HepG2 (cell line): ENCODE results near the gene GFER. TPM values are rescaled to one million over a fixed set of nuclear protein-coding genes. Genes with fewer than 3 reads are reported as not detected.
A peak's percentile ranks its signal among the peaks of the same experiment; 100 is the strongest.

Experiments
- ATAC-seq: fragments of 200-7000 bp; cut with Tn5 transposase; 3 replicates; pipeline ENCODE4 v1.9.1; 2020; ENCODE audit warnings: mild to moderate bottlenecking, moderate library complexity
- BruUV-seq: library from RNA; stranded (reverse); fragments of 400-500 nt; replicated peaks from 2 replicates; lab custom pipeline; 2021; lab: Mats Ljungman, UMichigan
- CTCF ChIA-PET: fragments of 300-600 bp; formaldehyde crosslinking; extraction: SDS; loops from one replicate; lab custom pipeline; 2021; ENCODE audit warnings: low total read pairs, inconsistent platforms, low intra/inter-chr PET ratio; lab: Yijun Ruan, JAX
- POLR2A ChIA-PET: fragments of 350-600 bp; sonication (Branson Sonifier 250); formaldehyde crosslinking; loops from one replicate; lab custom pipeline; 2020; ENCODE audit warnings: antibody characterized with exemption, inconsistent platforms; lab: Yijun Ruan, JAX
- DNase-seq: peaks from one replicate; pipeline ENCODE4 v3.0.0-alpha.2; 2015; ENCODE audit warnings: low spot score
- FAIRE-seq: peaks from 3 replicates; lab custom pipeline; 2011; peaks lifted over from hg19 to GRCh38; lab: Jason Lieb, UNC
- H2AFZ ChIP-seq: one replicate; pipeline ENCODE4 v1.6.1; 2011; ENCODE audit warnings: low read length, inconsistent platforms
- H3K27ac ChIP-seq: fragments of 300-600 bp; 3 replicates; pipeline ENCODE4 v1.8.0; 2011; ENCODE audit warnings: mixed run types, mild to moderate bottlenecking, mixed read lengths, low read length, inconsistent platforms; ENCODE audit not compliant: insufficient read depth; ENCODE audit errors: extremely low read length
- H3K27me3 ChIP-seq, 2 experiments: fragments of 200-600 bp in 1 of 2; 2 replicates in 1 of 2; 3 replicates in 1 of 2; pipeline versions ENCODE4 v1.6.0 to v1.8.0; 2011; ENCODE audit warnings: low read length in 2 of 2, mild to moderate bottlenecking in 2 of 2, moderate library complexity in 2 of 2, inconsistent platforms in 1 of 2; ENCODE audit not compliant: insufficient read depth in 2 of 2, control insufficient read depth in 1 of 2
- H3K36me3 ChIP-seq, 2 experiments: fragments of 200-600 bp in 1 of 2; replicated peaks in 1 of 2; 2 replicates in 1 of 2; 3 replicates in 1 of 2; pipeline versions ENCODE4 v1.5.1 to v1.8.0; 2011; ENCODE audit warnings: low read length in 2 of 2, inconsistent platforms in 1 of 2; ENCODE audit not compliant: insufficient read depth in 2 of 2, control insufficient read depth in 1 of 2
- H3K4me1 ChIP-seq: 2 replicates; pipeline ENCODE4 v1.5.1; 2012; ENCODE audit warnings: low read length, inconsistent platforms; ENCODE audit not compliant: insufficient read depth
- H3K4me2 ChIP-seq: 2 replicates; pipeline ENCODE4 v1.6.0; 2011; ENCODE audit warnings: low read depth, low read length, inconsistent platforms
- H3K4me3 ChIP-seq, 3 experiments: fragments of 200-600 bp in 1 of 3; sonication (generic), shearing (Covaris generic) in 1 of 3; replicated peaks in 1 of 3; 2 replicates each; pipeline ENCODE4 v1.5.1; 2011 to 2016; ENCODE audit warnings: low read length in 3 of 3, inconsistent platforms in 2 of 3, low read depth in 2 of 3, mild to moderate bottlenecking in 2 of 3, control low read depth in 1 of 3, mixed read lengths in 1 of 3; ENCODE audit not compliant: insufficient read depth in 1 of 3
- H3K79me2 ChIP-seq: one replicate; pipeline ENCODE4 v1.6.1; 2011; ENCODE audit warnings: low read length, inconsistent platforms; ENCODE audit not compliant: insufficient read depth
- H3K9ac ChIP-seq: 2 replicates; pipeline ENCODE4 v1.6.0; 2011; ENCODE audit warnings: mild to moderate bottlenecking, low read depth, low read length, inconsistent platforms; ENCODE audit not compliant: insufficient read depth
- H3K9me3 ChIP-seq: 2 replicates; pipeline ENCODE4 v1.5.1; 2012; ENCODE audit warnings: mild to moderate bottlenecking, low read length
- H4K20me1 ChIP-seq: 2 replicates; pipeline ENCODE4 v1.6.0; 2011; ENCODE audit warnings: inconsistent platforms, mild to moderate bottlenecking, low read length, moderate library complexity; ENCODE audit not compliant: insufficient read depth
- DNMT3B ChIP-seq: conservative IDR thresholded peaks from 2 replicates; pipeline ENCODE4 v1.6.1; 2016; ENCODE audit warnings: missing biosample characterization, control low read depth
- E2F2 ChIP-seq: sonication (generic); formaldehyde crosslinking; IDR thresholded peaks from 2 replicates; pipeline ENCODE4 v1.4.0; 2020; ENCODE audit warnings: missing genetic modification reagents, borderline replicate concordance
- FLYWCH1 ChIP-seq: sonication (generic); formaldehyde crosslinking; IDR thresholded peaks from 2 replicates; pipeline ENCODE4 v1.8.1; 2023; ENCODE audit warnings: mild to moderate bottlenecking, missing genetic modification reagents
- MZF1 ChIP-seq: sonication (generic); formaldehyde crosslinking; IDR thresholded peaks from 2 replicates; pipeline ENCODE4 v1.8.1; 2023; ENCODE audit warnings: mild to moderate bottlenecking, missing genetic modification reagents, borderline replicate concordance
- PHF5A ChIP-seq: IDR thresholded peaks from one replicate; pipeline ENCODE4 v1.6.1; 2018; ENCODE audit warnings: low read depth, missing genetic modification reagents; ENCODE audit not compliant: unreplicated experiment
- SAP130 ChIP-seq: IDR thresholded peaks from 2 replicates; pipeline ENCODE4 v1.6.1; 2016; ENCODE audit warnings: low read depth
- SP140L ChIP-seq: sonication (generic); formaldehyde crosslinking; IDR thresholded peaks from 2 replicates; pipeline ENCODE4 v1.4.0; 2020; ENCODE audit warnings: missing genetic modification reagents, borderline replicate concordance
- ZNF34 ChIP-seq: sonication (generic); formaldehyde crosslinking; IDR thresholded peaks from 2 replicates; pipeline ENCODE4 v1.4.0; 2020; ENCODE audit warnings: mild to moderate bottlenecking, missing genetic modification reagents, borderline replicate concordance
- ZNF558 ChIP-seq: sonication (generic); formaldehyde crosslinking; IDR thresholded peaks from 2 replicates; pipeline ENCODE4 v1.9.0; 2022; ENCODE audit warnings: mild to moderate bottlenecking, missing genetic modification reagents, borderline replicate concordance
- ZNF577 ChIP-seq: sonication (generic); formaldehyde crosslinking; IDR thresholded peaks from 2 replicates; pipeline ENCODE4 v1.4.0; 2020; ENCODE audit warnings: mild to moderate bottlenecking, low read depth, missing genetic modification reagents, borderline replicate concordance
- ZNF674 ChIP-seq: sonication (generic); formaldehyde crosslinking; IDR thresholded peaks from 2 replicates; pipeline ENCODE4 v1.5.0; 2020; ENCODE audit warnings: low read depth, mild to moderate bottlenecking, missing genetic modification reagents
- ZNF75D ChIP-seq: sonication (generic); formaldehyde crosslinking; IDR thresholded peaks from 2 replicates; pipeline ENCODE4 v1.8.1; 2023; ENCODE audit warnings: missing genetic modification reagents, mild to moderate bottlenecking, borderline replicate concordance
- WGBS: methylation state at CpG from one replicate; pipeline ENCODE4 v1.1.6; 2017; ENCODE audit warnings: low lambda C conversion rate; 5-methylcytosine and 5-hydroxymethylcytosine counted together
- in situ Hi-C: cut with HindIII; loops from 2 replicates; pipeline ENCODE4 v1.10.0; 2017; ENCODE audit warnings: low pct_unique_long_range_greater_than_20kb; ENCODE audit not compliant: extremely low pct_ligation_motif_present
- intact Hi-C: fragments of 100-400 bp; cut with micrococcal nuclease; formaldehyde crosslinking; loops from one replicate; pipeline ENCODE4 v1.10.0; 2022; ENCODE audit not compliant: unreplicated experiment
- polyA plus RNA-seq, 8 experiments: library from polyadenylated mRNA; depleted of rRNA in 3 of 8; stranded (reverse) in 7 of 8; unstranded in 1 of 8; fragments of >200 nt; fragmentation: Illumina TruSeq in 4 of 8; extraction: Trizol in 4 of 8; gene quantifications; 2 replicates each; pipeline versions ENCODE4 v1.2.1 to v1.2.3, GENCODE V29; 2011 to 2016; ENCODE audit warnings: low read depth in 4 of 8, missing spikeins in 1 of 8, mixed read lengths in 1 of 8; ENCODE audit not compliant: insufficient read depth in 1 of 8
- total RNA-seq, 5 experiments: library from RNA; depleted of rRNA; stranded (reverse); fragments of >200 nt; fragmentation: Illumina TruSeq; extraction: Trizol; gene quantifications; 2 replicates each; pipeline ENCODE4 v1.2.3, GENCODE V29; 2016; ENCODE audit warnings: low read depth in 1 of 5
- TF ChIP-seq, protein P1 (sequence below): sonication (generic); formaldehyde crosslinking; IDR thresholded peaks from 2 replicates; pipeline ENCODE4 v1.4.0; 2020; ENCODE audit warnings: missing genetic modification reagents
- TF ChIP-seq, protein P2 (sequence below): IDR thresholded peaks from 2 replicates; pipeline ENCODE4 v1.6.1; 2012; ENCODE audit warnings: low read depth, low read length, improper control_type of control experiment
- TF ChIP-seq, protein P3 (sequence below): IDR thresholded peaks from 2 replicates; pipeline ENCODE4 v1.6.1; 2012; ENCODE audit warnings: inconsistent platforms

GFER gene
- total and polyA plus RNA-seq, 2 of the 13 experiments (the other 11 are each of a cell fraction or from before 2014, with no cell fraction given) = 28.6 to 71.7 TPM

GRCh38 chr16:2015117-2015946 is 31.3 kb downstream of the GFER start (continued):
- TF ChIP-seq, protein P1, sequence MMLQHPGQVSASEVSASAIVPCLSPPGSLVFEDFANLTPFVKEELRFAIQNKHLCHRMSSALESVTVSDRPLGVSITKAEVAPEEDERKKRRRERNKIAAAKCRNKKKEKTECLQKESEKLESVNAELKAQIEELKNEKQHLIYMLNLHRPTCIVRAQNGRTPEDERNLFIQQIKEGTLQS = 0 out of 2 replicates have a peak, but pooled peaks have one; percentile 42
- no peak for TF ChIP-seq FLYWCH1 (CRISPR knock-in tag)
- no peak for TF ChIP-seq ZNF75D (CRISPR knock-in tag)
- TF ChIP-seq SAP130 (CRISPR knock-in tag) = peak; percentile 50
- TF ChIP-seq E2F2 (CRISPR knock-in tag) = no peak
- TF ChIP-seq, protein P2, sequence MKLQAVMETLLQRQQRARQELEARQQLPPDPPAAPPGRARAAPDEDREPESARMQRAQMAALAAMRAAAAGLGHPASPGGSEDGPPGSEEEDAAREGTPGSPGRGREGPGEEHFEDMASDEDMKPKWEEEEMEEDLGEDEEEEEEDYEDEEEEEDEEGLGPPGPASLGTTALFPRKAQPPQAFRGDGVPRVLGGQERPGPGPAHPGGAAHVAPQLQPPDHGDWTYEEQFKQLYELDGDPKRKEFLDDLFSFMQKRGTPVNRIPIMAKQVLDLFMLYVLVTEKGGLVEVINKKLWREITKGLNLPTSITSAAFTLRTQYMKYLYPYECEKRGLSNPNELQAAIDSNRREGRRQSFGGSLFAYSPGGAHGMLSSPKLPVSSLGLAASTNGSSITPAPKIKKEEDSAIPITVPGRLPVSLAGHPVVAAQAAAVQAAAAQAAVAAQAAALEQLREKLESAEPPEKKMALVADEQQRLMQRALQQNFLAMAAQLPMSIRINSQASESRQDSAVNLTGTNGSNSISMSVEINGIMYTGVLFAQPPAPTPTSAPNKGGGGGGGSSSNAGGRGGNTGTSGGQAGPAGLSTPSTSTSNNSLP = 0 out of 2 replicates have a peak, but pooled peaks have one; percentile 22
- TF ChIP-seq ZNF34 (CRISPR knock-in tag) = no peak
- TF ChIP-seq, all 625 proteins: peak for 64

DNA sequence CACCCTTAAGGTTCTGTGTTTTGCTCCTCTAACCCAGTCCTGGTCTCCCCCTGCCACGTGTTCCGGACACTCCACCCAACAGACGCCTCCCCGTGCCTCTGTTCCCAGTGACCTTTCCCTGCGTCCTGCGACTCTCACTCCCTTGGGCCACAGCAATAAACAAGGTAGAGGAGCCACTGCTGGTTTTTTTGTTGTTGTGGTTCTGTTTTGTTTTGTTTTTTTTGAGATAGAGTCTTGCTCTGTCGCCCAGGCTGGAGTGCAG is 31.9 kb downstream of the GFER start:
- ATAC-seq = no peak
- FAIRE-seq = no peak
- ChIA-PET CTCF (no interaction called here), POLR2A (interaction anchor here (1.1 to 2.9 kb wide), 5 partner anchors 20 to 139 kb away, joined by 3 to 22 read pairs (median 7); partner anchors contain the start of genes NTHL1, RPS2, TRAF7 and TSC2)
- no peaks in the 10 kb centered on the region for H3K79me2 ChIP-seq
- no peak for DNase-seq
- in situ Hi-C loops = no loop called here
- H3K27me3 ChIP-seq = peaks cover 2 to 19% of the 10 kb centered on the region in 2 experiments; a peak in 2 of 5 replicates
- WGBS = 7% methylated on average over 7 of the region's 7 CpGs
- no peaks in the 10 kb centered on the region for H4K20me1 ChIP-seq
- peak overlapping the region; percentile 60 for H3K9ac ChIP-seq
- no TSS peak for BruUV-seq
- intact Hi-C loops = no loop called here
- peak overlapping the region; percentile 59 for H2AFZ ChIP-seq
- H3K9me3 ChIP-seq = no peaks in the 10 kb centered on the region
- H3K27ac ChIP-seq = no peak overlapping the region
- no peaks in the 10 kb centered on the region for H3K36me3 ChIP-seq
- H3K4me1 ChIP-seq = peaks cover 65% of the 10 kb centered on the region
- H3K4me3 ChIP-seq = peak overlapping the region; percentile 20 to 61 (median 40); a peak in 5 of 6 replicates
- peak overlapping the region; percentile 93 for H3K4me2 ChIP-seq
- TF ChIP-seq PHF5A (CRISPR knock-in tag) (no peak), MZF1 (CRISPR knock-in tag) (no peak), ZNF674 (CRISPR knock-in tag) (no peak), SP140L (CRISPR knock-in tag) (no peak), DNMT3B (no peak), ZNF558 (CRISPR knock-in tag) (no peak), ZNF577 (no peak)
- TF ChIP-seq, protein P3, sequence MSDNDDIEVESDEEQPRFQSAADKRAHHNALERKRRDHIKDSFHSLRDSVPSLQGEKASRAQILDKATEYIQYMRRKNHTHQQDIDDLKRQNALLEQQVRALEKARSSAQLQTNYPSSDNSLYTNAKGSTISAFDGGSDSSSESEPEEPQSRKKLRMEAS = peak; percentile 47; the same call in 1 of the 2 replicates
